Thyroid gland (tissue), 4 donors: ENCODE measurements around the gene ROCK2. TPM values are rescaled to one million over a fixed set of nuclear protein-coding genes. Genes with fewer than 3 reads are reported as not detected.

ENCODE experiments used
- DNase-seq, 2 donors: peaks; one replicate each; pipeline ENCODE4 v3.0.0-alpha.2; 2019
- H3K27ac ChIP-seq, 3 donors: fragments of 200-600 bp; sonication (generic); 1 replicate in 2 of 3; 2 replicates in 1 of 3; pipeline ENCODE4 v1.5.1; 2016 to 2019; ENCODE audit warnings: mild to moderate bottlenecking in 1 of 3, moderate library complexity in 1 of 3
- H3K27me3 ChIP-seq: fragments of 200-600 bp; sonication (generic); one replicate; pipeline ENCODE4 v1.5.1; 2019
- H3K36me3 ChIP-seq, 2 donors: fragments of 200-600 bp; sonication (generic); one replicate each; pipeline ENCODE4 v1.5.1; 2016 to 2019
- H3K4me1 ChIP-seq, 2 donors: fragments of 200-600 bp; sonication (generic); one replicate each; pipeline ENCODE4 v1.5.1; 2017 to 2019
- H3K4me3 ChIP-seq, 3 donors: fragments of 200-600 bp; sonication (generic); replicated peaks in 1 of 3; 1 replicate in 2 of 3; 2 replicates in 1 of 3; pipeline ENCODE4 v1.5.1; 2016; ENCODE audit warnings: mild to moderate bottlenecking in 1 of 3
- H3K9me3 ChIP-seq: fragments of 200-600 bp; sonication (generic); one replicate; pipeline ENCODE4 v1.5.1; 2017
- CTCF ChIP-seq, 6 experiments: fragments of 200-600 bp in 3 of 6; fragments of 450-650 bp in 3 of 6; sonication (generic) in 3 of 6; IDR thresholded peaks; one replicate each; pipeline ENCODE4 v1.5.1; 2016 to 2019; ENCODE audit warnings: antibody characterized with exemption in 6 of 6, mild to moderate bottlenecking in 2 of 6, inconsistent platforms in 1 of 6, moderate library complexity in 1 of 6
- POLR2A ChIP-seq, 2 donors: fragments of 450-650 bp; IDR thresholded peaks; one replicate each; pipeline ENCODE4 v1.6.1; 2017; ENCODE audit warnings: antibody characterized with exemption in 2 of 2, mild to moderate bottlenecking in 2 of 2, moderate library complexity in 1 of 2
- WGBS, 2 donors: methylation state at CpG; one replicate each; pipeline ENCODE4 v1.1.5; 2017; 5-methylcytosine and 5-hydroxymethylcytosine counted together
- intact Hi-C: fragments of 100-400 bp; cut with DNase I; formaldehyde crosslinking; loops from one replicate; pipeline ENCODE4 v1.15.1; 2023
- total RNA-seq, 4 donors: library from RNA; depleted of rRNA; stranded (reverse); fragments of >200 nt; gene quantifications; one replicate each; pipeline ENCODE4 v1.2.3, GENCODE V29; 2016

ROCK2 gene
- total RNA-seq, 4 donors from 2014 or later, result 37.3 to 47.5 (median 42.1) TPM

- no peak for TF ChIP-seq CTCF (IDR thresholded peaks at IDR 0.05)
- no peak for TF ChIP-seq POLR2A (IDR thresholded peaks at IDR 0.05)
- Histone ChIP-seq H3K36me3 (peaks cover 33 to 56% of the 10 kb centered on the region in 2 donors), H3K4me3 (no peak overlapping the region), H3K9me3 (no peaks in the 10 kb centered on the region), H3K4me1 (no peaks in the 10 kb centered on the region), H3K27ac (no peak overlapping the region), H3K27me3 (no peaks in the 10 kb centered on the region)
- 97% methylated on average over 3 of the region's 3 CpGs for WGBS, 2 donors
- intact Hi-C loops, result no loop called here
- DNase-seq, result no peak
Observed at GRCh38 chr2:11196246-11196645, 148.2 kb downstream of the ROCK2 start.

GRCh38 chr2:11187731-11188130 is 156.7 kb downstream of the ROCK2 start:
- Histone ChIP-seq H3K36me3 (peaks cover 5 to 15% of the 10 kb centered on the region in 2 donors), H3K27ac (no peak overlapping the region), H3K4me3 (no peak overlapping the region), H3K9me3 (no peaks in the 10 kb centered on the region), H3K4me1 (no peaks in the 10 kb centered on the region), H3K27me3 (no peaks in the 10 kb centered on the region)
- intact Hi-C loops, result no loop called here
- 95 to 97% methylated on average over 2 of the region's 2 CpGs for WGBS, 2 donors
- TF ChIP-seq CTCF (IDR thresholded peaks at IDR 0.05) (no peak), POLR2A (IDR thresholded peaks at IDR 0.05) (no peak)
- DNase-seq, result no peak

DNA sequence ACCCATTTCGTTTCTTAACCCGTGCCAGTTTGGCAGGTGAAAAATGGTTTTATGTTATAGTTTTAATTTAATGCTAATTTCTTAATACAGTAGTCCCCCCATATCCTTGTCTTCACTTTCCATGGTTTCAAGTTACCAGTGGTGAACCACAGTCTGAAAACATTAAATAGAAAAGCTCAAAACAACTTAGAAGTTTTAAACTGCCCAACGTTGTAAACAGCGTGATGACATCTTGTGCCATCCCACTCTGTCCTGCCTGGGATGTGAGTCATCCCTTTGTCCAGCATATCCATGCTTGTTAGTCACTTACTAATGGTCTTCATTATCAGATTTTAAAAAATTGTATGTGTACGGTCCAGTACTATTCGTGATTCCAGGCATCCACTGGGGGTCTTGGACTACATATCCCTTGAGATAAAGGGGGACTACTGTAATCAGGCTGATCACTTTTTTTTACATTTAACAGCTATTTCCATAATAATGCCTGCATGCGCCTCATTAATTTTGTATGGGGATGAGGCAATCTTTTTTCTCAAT is 157.3 kb downstream of the ROCK2 start:
- peaks cover 5 to 10% of the 10 kb centered on the region in 2 donors for H3K36me3 ChIP-seq
- 90 to 94% methylated on average over 7 of the region's 7 CpGs for WGBS, 2 donors

DNA sequence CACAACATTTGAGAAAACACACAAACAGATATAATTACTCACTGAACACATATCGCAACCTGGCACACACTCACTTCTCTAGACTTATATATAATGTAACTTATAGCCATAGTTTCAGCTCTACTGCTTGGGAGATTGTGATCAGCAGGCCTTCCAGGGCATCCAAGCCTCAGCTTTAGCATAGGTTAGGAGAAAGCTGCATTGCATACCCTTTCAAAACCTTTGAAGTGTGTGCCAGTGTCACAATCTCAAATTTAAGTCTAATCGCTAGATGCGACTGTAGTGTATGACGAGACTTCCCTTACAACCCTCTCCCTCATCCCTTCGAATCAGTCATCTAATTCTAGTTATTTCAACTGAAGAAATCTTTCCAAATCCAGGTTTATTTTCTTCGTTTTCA is 158.3 kb downstream of the ROCK2 start:
- no peak for DNase-seq
- TF ChIP-seq POLR2A (IDR thresholded peaks at IDR 0.05), result no peak
- no peak for TF ChIP-seq CTCF (IDR thresholded peaks at IDR 0.05)
- intact Hi-C loops, result no loop called here
- Histone ChIP-seq H3K4me1 (no peaks in the 10 kb centered on the region), H3K4me3 (no peak overlapping the region), H3K27ac (no peak overlapping the region), H3K36me3 (peaks cover 3 to 5% of the 10 kb centered on the region in 2 donors), H3K27me3 (no peaks in the 10 kb centered on the region), H3K9me3 (no peaks in the 10 kb centered on the region)
- WGBS, 2 donors, result 89 to 95% methylated on average over 6 of the region's 6 CpGs

More for the DNA sequence above, 157.3 kb downstream of the ROCK2 start:
- no peak for DNase-seq
- TF ChIP-seq CTCF (IDR thresholded peaks at IDR 0.05) (no peak), POLR2A (IDR thresholded peaks at IDR 0.05) (no peak)
- Histone ChIP-seq H3K27me3 (no peaks in the 10 kb centered on the region), H3K27ac (no peak overlapping the region), H3K4me1 (no peaks in the 10 kb centered on the region), H3K9me3 (no peaks in the 10 kb centered on the region), H3K4me3 (no peak overlapping the region)
- intact Hi-C loops, result no loop called here

DNA sequence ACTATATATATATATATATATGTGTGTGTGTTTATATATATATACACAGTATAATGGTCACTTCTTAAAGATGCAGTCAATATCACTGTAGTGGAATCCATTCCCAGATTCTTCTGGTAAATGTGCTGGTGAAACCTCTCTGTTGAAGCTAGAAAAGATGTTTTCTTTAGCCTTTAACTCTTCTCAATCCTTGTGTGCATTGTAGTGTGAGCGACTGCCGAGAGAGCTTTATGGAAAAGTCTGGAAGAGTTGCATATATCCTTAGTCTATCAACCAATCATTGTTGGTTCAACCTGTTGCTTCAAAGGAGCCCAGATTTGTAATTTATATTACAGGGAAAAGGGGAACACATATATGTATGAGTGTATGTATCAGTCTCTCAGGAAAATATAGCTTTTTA is 161.5 kb downstream of the ROCK2 start:
- DNase-seq, result no peak
- Histone ChIP-seq H3K27ac (no peak overlapping the region), H3K4me3 (no peak overlapping the region), H3K27me3 (no peaks in the 10 kb centered on the region), H3K9me3 (no peaks in the 10 kb centered on the region), H3K4me1 (no peaks in the 10 kb centered on the region), H3K36me3 (peaks cover 0 to 5% of the 10 kb centered on the region in 2 donors)
- intact Hi-C loops, result no loop called here
- WGBS, 2 donors, result 53 to 58% methylated on average over 2 of the region's 2 CpGs
- TF ChIP-seq POLR2A (IDR thresholded peaks at IDR 0.05), result no peak
- no peak for TF ChIP-seq CTCF (IDR thresholded peaks at IDR 0.05)
